A673 (cell line): Measurements from ENCODE around the gene ATXN7L2. TPM values are rescaled to one million over a fixed set of nuclear protein-coding genes. Genes with fewer than 3 reads are reported as not detected.

Experiments
- BruUV-seq: library from RNA; stranded (reverse); fragments of 400-500 nt; replicated peaks from 2 replicates; lab custom pipeline; 2021; lab: Mats Ljungman, UMichigan
- CTCF ChIA-PET: fragments of 300-600 bp; sonication (Branson Sonifier 250); formaldehyde crosslinking; loops from one replicate; lab custom pipeline; 2022; ENCODE audit warnings: antibody characterized with exemption; lab: Charles Lee
- POLR2A ChIA-PET: fragments of 300-600 bp; sonication (Branson Sonifier 250); formaldehyde crosslinking; loops from one replicate; lab custom pipeline; 2022; ENCODE audit warnings: antibody characterized with exemption; ENCODE audit not compliant: low non-redundant PET; lab: Charles Lee
- DNase-seq: peaks from one replicate; pipeline ENCODE4 v3.0.0-alpha.2; 2015; ENCODE audit warnings: low spot score
- H3K27ac ChIP-seq: fragments of 200-600 bp; sonication (generic); 2 replicates; pipeline ENCODE4 v1.5.1; 2016; ENCODE audit warnings: mixed run types, low read depth, mild to moderate bottlenecking, mixed read lengths, antibody characterized with exemption, low read length; ENCODE audit not compliant: poor library complexity, severe bottlenecking
- H3K27me3 ChIP-seq: fragments of 200-600 bp; sonication (generic); replicated peaks from 2 replicates; pipeline ENCODE4 v1.6.1; 2017; ENCODE audit warnings: mixed run types, low read depth, mild to moderate bottlenecking, mixed read lengths, antibody characterized with exemption, low read length; ENCODE audit not compliant: insufficient read depth, poor library complexity
- H3K36me3 ChIP-seq: fragments of 200-600 bp; sonication (generic); 2 replicates; pipeline ENCODE4 v1.6.1; 2016; ENCODE audit warnings: mixed run types, mild to moderate bottlenecking, mixed read lengths, antibody characterized with exemption, low read length; ENCODE audit not compliant: insufficient read depth, poor library complexity, severe bottlenecking
- H3K4me1 ChIP-seq: fragments of 200-600 bp; sonication (generic); 2 replicates; pipeline ENCODE4 v1.6.1; 2017; ENCODE audit warnings: mixed run types, mild to moderate bottlenecking, mixed read lengths, antibody characterized with exemption, low read length; ENCODE audit not compliant: insufficient read depth, poor library complexity, severe bottlenecking
- H3K4me3 ChIP-seq: fragments of 200-600 bp; sonication (generic); 2 replicates; pipeline ENCODE4 v1.5.1; 2016; ENCODE audit warnings: low read depth, mixed run types, mild to moderate bottlenecking, mixed read lengths, low read length; ENCODE audit not compliant: poor library complexity, severe bottlenecking
- H3K9me3 ChIP-seq: fragments of 200-600 bp; sonication (generic); 2 replicates; pipeline ENCODE4 v1.6.1; 2016; ENCODE audit warnings: mixed run types, low read depth, mild to moderate bottlenecking, mixed read lengths, antibody characterized with exemption, low read length; ENCODE audit not compliant: poor library complexity, severe bottlenecking
- EZH2 ChIP-seq: fragments of 200-600 bp; sonication (generic); IDR thresholded peaks from 2 replicates; pipeline ENCODE4 v1.6.1; 2017; ENCODE audit warnings: borderline replicate concordance, low read depth, mild to moderate bottlenecking, mixed read lengths, antibody characterized with exemption, low read length; ENCODE audit not compliant: poor library complexity, severe bottlenecking
- intact Hi-C: fragments of 100-400 bp; cut with micrococcal nuclease; formaldehyde crosslinking; loops from one replicate; pipeline ENCODE4 v1.10.0; 2022; ENCODE audit not compliant: unreplicated experiment
- total RNA-seq: library from RNA; stranded (reverse); gene quantifications from 2 replicates; pipeline ENCODE4 v1.2.3, GENCODE V29; 2021
- TF ChIP-seq, protein P1 (sequence below): fragments of 300-800, 200-600 bp; sonication (generic); conservative IDR thresholded peaks from 2 replicates; pipeline ENCODE4 v1.5.1; 2017; ENCODE audit warnings: low read depth, mild to moderate bottlenecking, antibody characterized with exemption, low read length, moderate library complexity, mixed read lengths

Gene ATXN7L2
- total RNA-seq, 1 experiment from 2014 or later = 16.3 TPM

DNA sequence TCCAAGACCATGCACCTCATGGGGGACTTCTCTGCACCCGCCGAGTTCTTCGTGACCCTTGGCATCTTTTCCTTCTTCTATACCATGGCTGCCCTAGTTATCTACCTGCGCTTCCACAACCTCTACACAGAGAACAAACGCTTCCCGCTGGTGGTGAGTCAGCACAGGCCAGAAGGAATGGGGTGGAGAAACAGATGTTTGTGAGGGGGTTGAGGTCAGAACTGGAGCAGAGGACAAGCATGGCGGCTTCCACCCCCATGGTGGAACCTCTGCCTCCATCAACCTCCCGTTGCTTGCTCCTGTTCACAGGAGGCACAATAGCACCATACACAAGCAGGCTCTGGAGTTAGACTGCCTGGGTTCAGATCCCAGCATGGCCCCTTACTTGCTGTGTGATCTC is 6.9 kb upstream of the ATXN7L2 start:
- TF ChIP-seq EZH2 = no peak
- TF ChIP-seq, protein P1, sequence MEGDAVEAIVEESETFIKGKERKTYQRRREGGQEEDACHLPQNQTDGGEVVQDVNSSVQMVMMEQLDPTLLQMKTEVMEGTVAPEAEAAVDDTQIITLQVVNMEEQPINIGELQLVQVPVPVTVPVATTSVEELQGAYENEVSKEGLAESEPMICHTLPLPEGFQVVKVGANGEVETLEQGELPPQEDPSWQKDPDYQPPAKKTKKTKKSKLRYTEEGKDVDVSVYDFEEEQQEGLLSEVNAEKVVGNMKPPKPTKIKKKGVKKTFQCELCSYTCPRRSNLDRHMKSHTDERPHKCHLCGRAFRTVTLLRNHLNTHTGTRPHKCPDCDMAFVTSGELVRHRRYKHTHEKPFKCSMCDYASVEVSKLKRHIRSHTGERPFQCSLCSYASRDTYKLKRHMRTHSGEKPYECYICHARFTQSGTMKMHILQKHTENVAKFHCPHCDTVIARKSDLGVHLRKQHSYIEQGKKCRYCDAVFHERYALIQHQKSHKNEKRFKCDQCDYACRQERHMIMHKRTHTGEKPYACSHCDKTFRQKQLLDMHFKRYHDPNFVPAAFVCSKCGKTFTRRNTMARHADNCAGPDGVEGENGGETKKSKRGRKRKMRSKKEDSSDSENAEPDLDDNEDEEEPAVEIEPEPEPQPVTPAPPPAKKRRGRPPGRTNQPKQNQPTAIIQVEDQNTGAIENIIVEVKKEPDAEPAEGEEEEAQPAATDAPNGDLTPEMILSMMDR = no peak
- H3K4me1 ChIP-seq = no peaks in the 10 kb centered on the region
- ChIA-PET CTCF (no interaction called here), POLR2A (no interaction called here)
- no peak overlapping the region for H3K4me3 ChIP-seq
- intact Hi-C loops = no loop called here
- no peaks in the 10 kb centered on the region for H3K9me3 ChIP-seq
- no peak overlapping the region for H3K27ac ChIP-seq
- peaks cover 68% of the 10 kb centered on the region for H3K27me3 ChIP-seq
- BruUV-seq = no TSS peak
- no peak for DNase-seq
- no peaks in the 10 kb centered on the region for H3K36me3 ChIP-seq

DNA sequence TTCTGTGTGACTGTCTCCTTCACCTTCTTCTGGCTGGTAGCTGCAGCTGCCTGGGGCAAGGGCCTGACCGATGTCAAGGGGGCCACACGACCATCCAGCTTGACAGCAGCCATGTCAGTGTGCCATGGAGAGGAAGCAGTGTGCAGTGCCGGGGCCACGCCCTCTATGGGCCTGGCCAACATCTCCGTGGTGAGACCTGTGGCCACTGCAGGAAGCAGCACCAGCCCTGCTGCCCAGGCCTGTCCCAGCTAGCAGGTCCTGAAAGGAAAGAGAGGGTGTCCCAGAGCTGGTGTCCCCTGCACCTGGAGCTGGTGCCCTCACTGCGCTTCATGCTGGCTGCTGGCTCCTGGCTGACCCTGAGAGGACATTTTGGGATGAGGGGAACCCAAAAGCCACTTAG is 5.9 kb upstream of the ATXN7L2 start:
- H3K4me3 ChIP-seq = no peak overlapping the region
- no peaks in the 10 kb centered on the region for H3K9me3 ChIP-seq
- no peak overlapping the region for H3K27ac ChIP-seq
- BruUV-seq = no TSS peak
- POLR2A ChIA-PET = no interaction called here
- intact Hi-C loops = no loop called here
- TF ChIP-seq EZH2 = no peak
- TF ChIP-seq, protein P1 = no peak
- H3K36me3 ChIP-seq = no peaks in the 10 kb centered on the region
- peaks cover 60% of the 10 kb centered on the region for H3K27me3 ChIP-seq
- CTCF ChIA-PET = no interaction called here
- no peaks in the 10 kb centered on the region for H3K4me1 ChIP-seq
- DNase-seq = no peak

DNA sequence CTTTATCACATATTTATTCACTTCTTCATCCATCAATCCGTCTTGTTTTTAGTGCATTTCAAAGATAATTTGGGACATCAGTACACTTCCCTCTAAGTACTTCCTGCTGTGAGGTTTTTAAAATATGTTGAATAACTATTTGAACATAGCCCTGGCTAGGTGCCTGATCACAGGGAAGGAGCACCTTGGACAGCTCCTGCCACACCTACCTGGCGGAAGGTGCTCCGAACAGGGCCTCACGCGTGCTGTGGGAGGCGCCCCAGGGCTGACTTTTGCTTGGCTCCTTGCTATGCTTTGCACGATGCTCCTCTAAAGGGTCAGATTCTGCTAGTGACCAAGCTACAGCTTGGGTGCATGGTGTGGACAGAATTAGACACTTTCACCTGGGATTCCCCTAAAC is 4.9 kb upstream of the ATXN7L2 start:
- Histone ChIP-seq H3K4me1 (no peaks in the 10 kb centered on the region), H3K36me3 (no peaks in the 10 kb centered on the region), H3K4me3 (no peak overlapping the region), H3K27ac (no peak overlapping the region), H3K27me3 (peaks cover 53% of the 10 kb centered on the region), H3K9me3 (no peaks in the 10 kb centered on the region)
- BruUV-seq = no TSS peak
- ChIA-PET POLR2A (no interaction called here), CTCF (no interaction called here)
- intact Hi-C loops = no loop called here
- TF ChIP-seq EZH2 = no peak
- TF ChIP-seq, protein P1 = no peak
- no peak for DNase-seq
